Activated T-helper 2 cell treated with anti-CD3 and anti-CD28 coated beads, Interferon-gamma antibody, Interleukin-2, Interleukin-4, amounts not matched to agents 10 μg/mL and 5 μg/mL and 100 μg/mL, durations not matched to agents 14 hours and 24 hours and 36 hours (primary cell): ENCODE data around the gene DSCAM. TPM values are rescaled to one million over a fixed set of nuclear protein-coding genes. Genes with fewer than 3 reads are reported as not detected.

ENCODE experiments used
- DNase-seq: peaks from one replicate; pipeline ENCODE4 v3.0.0; 2021; ENCODE audit warnings: low spot score
- H3K27ac Mint-ChIP-seq: one replicate; pipeline ENCODE4 v1.8.0; 2021; ENCODE audit warnings: mixed read lengths
- H3K27me3 Mint-ChIP-seq: one replicate; pipeline ENCODE4 v1.8.0; 2021; ENCODE audit warnings: low read depth, mixed read lengths
- H3K36me3 Mint-ChIP-seq: one replicate; pipeline ENCODE4 v1.8.0; 2021; ENCODE audit warnings: low read depth, mixed read lengths
- H3K4me1 Mint-ChIP-seq: one replicate; pipeline ENCODE4 v1.8.0; 2021; ENCODE audit warnings: low read depth, mixed read lengths
- H3K4me3 Mint-ChIP-seq: one replicate; pipeline ENCODE4 v1.8.0; 2021; ENCODE audit warnings: low read depth, mild to moderate bottlenecking, moderate library complexity, mixed read lengths
- H3K9me3 Mint-ChIP-seq: one replicate; pipeline ENCODE4 v1.8.0; 2021; ENCODE audit warnings: mixed read lengths
- intact Hi-C: fragments of 100-400 bp; cut with micrococcal nuclease; formaldehyde crosslinking; loops from one replicate; pipeline ENCODE4 v1.15.1; 2023
- total RNA-seq: library from RNA; stranded (reverse); gene quantifications from 2 replicates; pipeline ENCODE4 v1.2.3, GENCODE V29; 2022

The DSCAM gene
- total RNA-seq, 1 donor from 2014 or later: not detected

DNA sequence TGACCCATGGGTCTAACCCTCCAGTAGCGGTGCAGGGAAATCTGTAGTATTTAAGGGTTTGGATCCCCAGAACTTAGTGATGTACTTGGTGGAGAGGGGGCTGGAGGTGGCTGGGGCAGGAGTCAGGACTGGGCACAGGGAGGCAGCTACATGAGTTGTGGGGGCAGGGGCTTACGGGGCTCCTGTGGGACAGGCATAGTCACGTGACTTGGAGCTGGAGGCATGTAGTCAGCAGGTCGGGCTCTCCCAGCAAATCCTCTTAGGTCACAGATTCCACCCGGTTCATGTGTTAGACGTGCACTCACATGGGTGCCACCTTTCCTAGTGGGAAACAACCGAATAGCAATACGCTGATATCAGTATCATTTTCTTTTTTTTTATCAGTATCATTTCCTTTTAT lies 867.6 kb downstream of the DSCAM start:
- intact Hi-C loops: no loop called here

DNA sequence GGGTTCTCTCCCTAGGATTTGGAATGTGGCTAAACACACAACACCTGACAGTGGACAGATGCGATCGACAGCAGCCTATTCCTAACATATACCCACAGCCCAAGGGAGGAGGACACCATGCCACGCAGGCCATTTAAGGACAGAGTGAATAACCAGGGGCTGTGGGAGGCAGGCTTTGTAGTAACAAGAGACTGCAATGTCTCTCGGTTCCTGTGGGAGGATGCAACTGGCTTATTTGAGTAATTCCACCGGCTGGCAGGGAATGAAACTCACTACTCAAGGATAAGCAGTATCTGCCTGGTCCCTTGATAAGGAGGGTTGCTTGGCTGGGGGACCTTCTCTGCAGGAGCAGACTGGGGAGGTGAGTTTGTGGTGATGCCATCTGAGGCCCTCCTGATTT lies 870.2 kb downstream of the DSCAM start:
- no peak overlapping the region for H3K27ac Mint-ChIP-seq
- no peaks in the 10 kb centered on the region for H3K27me3 Mint-ChIP-seq
- H3K9me3 Mint-ChIP-seq: peaks cover 13% of the 10 kb centered on the region
- no peaks in the 10 kb centered on the region for H3K36me3 Mint-ChIP-seq
- no peak overlapping the region for H3K4me3 Mint-ChIP-seq
- no peak for DNase-seq
- no peaks in the 10 kb centered on the region for H3K4me1 Mint-ChIP-seq
- intact Hi-C loops: no loop called here

More for the DNA sequence above, 867.6 kb downstream of the DSCAM start:
- no peak for DNase-seq
- Mint-ChIP-seq H3K4me3 (no peak overlapping the region), H3K27ac (no peak overlapping the region), H3K27me3 (no peaks in the 10 kb centered on the region), H3K4me1 (no peaks in the 10 kb centered on the region), H3K9me3 (peaks cover 13% of the 10 kb centered on the region), H3K36me3 (no peaks in the 10 kb centered on the region)

DNA sequence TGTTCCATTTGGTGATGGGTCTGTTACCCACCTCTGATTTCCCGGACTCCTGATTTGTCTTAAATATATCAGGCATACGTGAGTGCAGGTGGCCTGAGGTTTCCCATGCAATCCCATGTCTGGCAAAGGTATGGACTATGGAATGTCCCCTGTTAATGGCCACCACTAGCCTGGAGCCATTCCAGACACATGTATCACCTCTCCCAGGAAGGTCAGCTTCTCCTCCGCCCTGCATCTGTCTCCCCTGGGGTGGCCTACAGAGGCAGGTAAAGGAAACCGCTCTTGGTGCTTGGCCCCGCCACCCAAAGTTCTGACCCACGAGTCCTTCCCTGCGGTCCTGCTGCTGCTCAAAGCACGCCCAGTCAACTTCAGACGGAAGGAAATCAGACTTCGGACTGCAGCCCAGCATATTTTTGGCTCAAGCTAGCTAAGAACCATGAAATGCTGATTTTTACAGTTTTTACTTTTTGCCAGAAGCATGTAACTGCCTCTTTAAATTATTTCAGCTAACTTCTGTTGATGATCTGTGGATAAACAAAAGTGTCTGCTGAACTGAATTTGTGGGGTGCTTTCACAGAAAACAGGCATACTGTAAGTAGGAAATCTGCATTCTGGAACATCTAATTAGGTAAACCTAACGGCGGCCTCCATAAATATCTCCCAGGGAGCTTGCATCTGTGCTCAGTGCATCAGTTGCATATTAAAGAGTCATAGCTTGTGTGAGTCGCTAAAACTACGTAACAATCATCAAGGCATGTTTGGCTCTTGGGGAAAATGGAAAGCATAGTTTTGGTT lies 873.8 kb downstream of the DSCAM start:
- DNase-seq: no peak
- H3K4me1 Mint-ChIP-seq: no peaks in the 10 kb centered on the region
- intact Hi-C loops: no loop called here

DNA sequence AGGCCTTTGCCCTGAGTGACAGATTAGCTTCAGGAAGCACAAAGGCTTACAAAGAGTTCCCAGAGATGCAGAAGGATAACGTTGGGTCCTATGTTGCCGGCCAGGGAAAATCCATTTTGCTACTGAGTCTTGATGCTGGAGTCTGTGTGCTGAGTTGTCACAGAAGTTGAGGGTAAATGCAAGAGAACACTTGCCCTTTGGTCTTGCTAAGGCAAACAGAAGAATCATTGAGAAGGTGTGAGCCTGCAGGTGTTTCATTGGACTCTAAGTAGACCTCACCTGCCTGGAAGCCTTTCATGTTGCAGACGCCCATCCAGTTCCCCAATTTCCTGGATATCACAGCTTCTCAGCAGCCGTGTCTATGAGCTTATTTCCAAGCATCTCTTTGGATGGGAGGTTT lies 874.5 kb downstream of the DSCAM start:
- H3K9me3 Mint-ChIP-seq: peaks cover 16% of the 10 kb centered on the region
- H3K27me3 Mint-ChIP-seq: no peaks in the 10 kb centered on the region
- H3K4me3 Mint-ChIP-seq: no peak overlapping the region
- DNase-seq: no peak
- intact Hi-C loops: no loop called here
- no peaks in the 10 kb centered on the region for H3K4me1 Mint-ChIP-seq
- no peaks in the 10 kb centered on the region for H3K36me3 Mint-ChIP-seq
- H3K27ac Mint-ChIP-seq: no peak overlapping the region

More for the DNA sequence above, 873.8 kb downstream of the DSCAM start:
- Mint-ChIP-seq H3K27me3 (no peaks in the 10 kb centered on the region), H3K9me3 (peaks cover 18% of the 10 kb centered on the region), H3K36me3 (no peaks in the 10 kb centered on the region), H3K27ac (no peak overlapping the region), H3K4me3 (no peak overlapping the region)

DNA sequence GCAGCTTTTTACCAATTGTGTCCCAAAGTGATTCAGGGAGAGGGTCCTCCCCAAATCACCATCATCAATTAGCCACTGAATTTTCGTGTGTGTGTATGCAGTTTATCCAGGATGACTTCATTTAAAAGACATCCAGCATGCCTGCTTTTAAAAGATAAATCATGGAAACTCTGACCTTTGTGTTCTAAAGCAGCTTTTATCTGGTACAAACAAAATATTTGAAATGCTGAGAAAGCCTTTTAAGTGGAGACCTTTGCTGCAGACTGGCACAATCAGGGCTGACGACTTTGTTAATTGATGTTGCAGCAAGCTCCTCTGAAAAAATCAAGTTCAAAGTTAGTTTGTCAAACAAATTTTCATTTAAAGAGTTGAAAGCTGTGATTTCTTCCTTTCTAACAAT lies 875.0 kb downstream of the DSCAM start:
- no peak overlapping the region for H3K27ac Mint-ChIP-seq
- no peaks in the 10 kb centered on the region for H3K27me3 Mint-ChIP-seq
- no peak overlapping the region for H3K4me3 Mint-ChIP-seq
- intact Hi-C loops: no loop called here
- no peak for DNase-seq
- H3K36me3 Mint-ChIP-seq: no peaks in the 10 kb centered on the region
- H3K9me3 Mint-ChIP-seq: peaks cover 21% of the 10 kb centered on the region
- H3K4me1 Mint-ChIP-seq: no peaks in the 10 kb centered on the region

DNA sequence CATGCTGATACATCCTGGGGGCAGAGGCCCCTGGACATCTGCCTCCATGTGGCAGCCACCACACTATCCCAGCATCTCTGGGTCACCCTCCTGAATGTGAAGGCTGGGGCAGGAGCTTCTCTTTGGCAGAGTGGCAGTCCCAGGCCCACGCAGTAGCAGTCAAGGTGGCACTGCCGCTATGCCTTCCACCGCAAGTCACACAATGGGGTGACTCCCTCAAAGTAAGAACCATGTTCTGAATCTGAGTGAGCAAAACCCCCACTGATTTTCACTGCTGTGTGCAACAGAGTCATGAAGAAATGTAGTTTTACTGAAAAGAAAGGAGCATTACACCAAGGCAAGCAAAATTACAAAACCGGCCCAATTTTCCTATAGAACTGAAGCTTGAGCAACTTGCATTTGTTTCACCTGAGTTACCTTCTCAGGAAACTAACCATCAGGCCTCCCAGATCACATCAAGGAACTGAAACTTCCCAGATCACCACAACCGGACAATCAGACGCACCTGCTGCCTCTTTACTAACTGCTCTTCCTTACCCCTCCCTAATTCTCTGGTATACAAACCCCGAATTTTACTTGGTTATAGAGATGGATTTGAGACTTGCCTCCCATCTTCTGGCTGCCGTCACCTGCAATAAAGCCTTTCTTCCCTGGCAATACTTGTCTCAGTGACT lies 877.1 kb downstream of the DSCAM start:
- no peak for DNase-seq
- H3K36me3 Mint-ChIP-seq: no peaks in the 10 kb centered on the region
- H3K9me3 Mint-ChIP-seq: peaks cover 23% of the 10 kb centered on the region
- no peaks in the 10 kb centered on the region for H3K27me3 Mint-ChIP-seq
- intact Hi-C loops: no loop called here
- no peak overlapping the region for H3K4me3 Mint-ChIP-seq
- H3K4me1 Mint-ChIP-seq: no peaks in the 10 kb centered on the region
- no peak overlapping the region for H3K27ac Mint-ChIP-seq

DNA sequence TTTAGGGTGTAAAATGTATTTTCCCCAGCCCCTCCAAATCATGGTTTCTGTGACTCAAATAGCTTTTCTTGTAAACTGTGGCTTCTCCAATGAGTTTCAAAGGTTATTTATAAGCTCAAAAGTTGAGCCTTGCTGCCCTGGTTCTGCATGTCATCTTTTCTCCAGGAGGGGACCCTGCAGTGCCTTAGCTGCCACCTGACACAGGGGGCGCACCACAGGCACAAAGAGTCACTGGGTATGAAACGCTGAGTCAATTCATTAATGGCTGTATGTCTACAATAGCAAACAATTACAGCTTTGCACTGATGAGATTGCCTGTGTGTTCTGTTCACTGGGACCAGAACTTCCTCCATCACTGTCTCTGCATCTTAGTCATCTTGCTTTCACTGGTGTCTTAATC lies 878.9 kb downstream of the DSCAM start:
- no peaks in the 10 kb centered on the region for H3K4me1 Mint-ChIP-seq
- no peaks in the 10 kb centered on the region for H3K27me3 Mint-ChIP-seq
- intact Hi-C loops: no loop called here
- H3K9me3 Mint-ChIP-seq: peaks cover 32% of the 10 kb centered on the region
- H3K4me3 Mint-ChIP-seq: no peak overlapping the region
- no peaks in the 10 kb centered on the region for H3K36me3 Mint-ChIP-seq
- DNase-seq: no peak
- no peak overlapping the region for H3K27ac Mint-ChIP-seq

DNA sequence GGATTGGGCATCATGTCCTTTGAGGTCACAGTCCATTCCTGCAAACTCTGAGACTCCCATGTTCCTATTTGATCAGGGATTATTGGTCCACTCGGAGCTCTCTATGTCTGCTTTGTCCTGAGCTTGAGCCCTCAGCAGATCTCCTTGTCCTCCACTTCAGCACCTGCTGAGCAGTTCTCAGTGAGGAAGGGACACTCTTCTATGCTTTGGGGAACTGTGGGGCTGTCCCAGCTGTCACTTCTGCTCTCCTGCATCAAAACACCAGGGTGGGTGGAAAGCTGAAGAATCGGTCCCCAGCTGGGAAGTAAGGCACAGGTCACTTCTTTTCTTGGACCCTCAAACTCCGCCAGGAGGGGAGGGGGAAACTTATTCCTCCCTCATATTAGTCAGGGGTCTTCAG lies 880.2 kb downstream of the DSCAM start:
- Mint-ChIP-seq H3K9me3 (peaks cover 41% of the 10 kb centered on the region), H3K36me3 (no peaks in the 10 kb centered on the region), H3K27me3 (no peaks in the 10 kb centered on the region), H3K27ac (no peak overlapping the region), H3K4me3 (no peak overlapping the region), H3K4me1 (no peaks in the 10 kb centered on the region)
- intact Hi-C loops: no loop called here
- DNase-seq: no peak

DNA sequence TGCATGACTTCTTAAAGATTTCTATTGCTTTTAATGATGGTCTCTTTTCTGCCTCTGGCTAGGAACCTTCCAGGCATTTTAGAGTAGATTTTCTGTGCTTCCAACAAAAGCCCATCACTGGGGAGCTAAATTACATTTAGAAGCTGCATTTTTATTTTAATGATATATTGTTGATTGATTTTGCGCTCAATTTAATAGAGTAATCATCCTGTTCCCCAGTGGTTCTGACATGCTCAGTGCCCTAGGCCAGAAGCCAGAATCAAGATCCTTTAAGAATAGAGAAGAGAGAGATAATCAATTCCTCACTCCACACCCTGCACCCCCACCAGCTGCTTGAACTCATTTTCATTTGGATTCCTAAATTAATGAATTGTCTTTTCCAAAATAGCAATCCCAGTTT lies 881.9 kb downstream of the DSCAM start:
- DNase-seq: no peak
- Mint-ChIP-seq H3K4me3 (no peak overlapping the region), H3K27ac (no peak overlapping the region), H3K4me1 (no peaks in the 10 kb centered on the region), H3K27me3 (no peaks in the 10 kb centered on the region), H3K36me3 (no peaks in the 10 kb centered on the region), H3K9me3 (peaks cover 55% of the 10 kb centered on the region)
- intact Hi-C loops: no loop called here

DNA sequence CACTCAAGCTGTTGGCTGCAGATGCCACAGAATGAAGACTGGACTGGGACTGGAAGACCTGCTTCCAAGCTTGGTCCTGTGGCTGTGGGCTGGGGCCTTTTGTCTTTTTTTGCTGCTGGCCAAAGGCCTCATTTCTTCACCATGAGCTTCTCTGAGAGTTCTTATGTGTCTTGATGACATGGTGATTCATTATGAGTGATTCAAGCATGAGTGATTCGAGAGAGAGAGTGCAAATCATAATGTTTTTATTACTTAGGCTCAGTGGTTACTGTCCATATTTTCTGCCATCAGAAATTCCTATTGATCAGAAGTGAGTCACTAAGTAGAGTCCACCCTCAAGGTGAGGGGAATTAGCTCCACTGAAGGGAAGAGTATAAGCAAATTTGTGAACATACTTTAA lies 885.7 kb downstream of the DSCAM start:
- peaks cover 47% of the 10 kb centered on the region for H3K9me3 Mint-ChIP-seq
- no peaks in the 10 kb centered on the region for H3K36me3 Mint-ChIP-seq
- no peaks in the 10 kb centered on the region for H3K4me1 Mint-ChIP-seq
- H3K27ac Mint-ChIP-seq: no peak overlapping the region
- DNase-seq: no peak
- no peaks in the 10 kb centered on the region for H3K27me3 Mint-ChIP-seq
- H3K4me3 Mint-ChIP-seq: no peak overlapping the region
- intact Hi-C loops: no loop called here
